GM19023 (cell line): ENCODE data around the gene SPTBN1.
"Not testable (repeated sequence)": the region's sequence is repeated elsewhere in the genome, so short reads cannot be mapped to it uniquely, and the experiment has no call there.

Experiments
- ATAC-seq: cut with Tn5 transposase; IDR thresholded peaks from one replicate; pipeline ENCODE4 v1.9.1; 2021; ENCODE audit warnings: mild to moderate bottlenecking, moderate library complexity; ENCODE audit not compliant: unreplicated experiment

SPTBN1 gene

DNA sequence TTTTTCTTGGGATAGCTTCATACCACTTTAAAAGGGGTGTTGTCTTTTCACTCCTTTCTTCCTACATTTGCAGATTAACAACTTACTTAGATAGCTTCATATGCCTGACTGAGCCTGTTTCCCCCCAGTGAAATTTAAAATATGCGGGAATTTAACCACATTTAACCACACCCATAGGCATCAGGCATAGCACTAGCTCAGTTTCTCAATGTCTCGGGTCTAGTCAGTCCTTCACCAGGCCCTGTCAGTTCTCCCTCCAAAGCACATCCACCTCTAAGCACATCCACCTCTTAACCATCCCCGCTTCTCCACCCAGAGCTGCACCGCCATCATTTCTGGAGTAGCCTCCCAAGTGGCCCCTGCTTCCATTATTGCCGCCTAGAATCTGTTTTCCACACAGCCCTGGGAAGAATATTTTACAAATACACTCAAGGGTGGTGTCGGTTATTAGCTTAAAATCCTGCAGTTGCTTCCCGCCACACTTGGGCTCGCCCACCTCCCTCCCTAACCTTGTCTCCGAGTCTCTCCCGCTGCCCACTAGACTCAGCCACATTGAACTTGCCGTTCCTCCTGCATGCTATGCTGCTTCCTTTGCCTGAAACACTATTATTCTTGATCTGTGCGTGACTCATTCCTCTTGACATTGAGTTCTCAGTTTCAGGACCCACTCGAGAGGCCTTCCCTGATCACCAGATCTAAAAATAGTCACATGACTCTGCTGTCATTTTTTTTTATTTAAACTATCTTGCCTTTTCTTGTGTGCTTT is 68.3 kb downstream of the SPTBN1 start:
- ATAC-seq, result peak; percentile 48

GRCh38 chr2:54525321-54525720 is 69.2 kb downstream of the SPTBN1 start:
- ATAC-seq, result no peak

GRCh38 chr2:54526226-54526879 is 70.2 kb downstream of the SPTBN1 start:
- no peak for ATAC-seq

DNA sequence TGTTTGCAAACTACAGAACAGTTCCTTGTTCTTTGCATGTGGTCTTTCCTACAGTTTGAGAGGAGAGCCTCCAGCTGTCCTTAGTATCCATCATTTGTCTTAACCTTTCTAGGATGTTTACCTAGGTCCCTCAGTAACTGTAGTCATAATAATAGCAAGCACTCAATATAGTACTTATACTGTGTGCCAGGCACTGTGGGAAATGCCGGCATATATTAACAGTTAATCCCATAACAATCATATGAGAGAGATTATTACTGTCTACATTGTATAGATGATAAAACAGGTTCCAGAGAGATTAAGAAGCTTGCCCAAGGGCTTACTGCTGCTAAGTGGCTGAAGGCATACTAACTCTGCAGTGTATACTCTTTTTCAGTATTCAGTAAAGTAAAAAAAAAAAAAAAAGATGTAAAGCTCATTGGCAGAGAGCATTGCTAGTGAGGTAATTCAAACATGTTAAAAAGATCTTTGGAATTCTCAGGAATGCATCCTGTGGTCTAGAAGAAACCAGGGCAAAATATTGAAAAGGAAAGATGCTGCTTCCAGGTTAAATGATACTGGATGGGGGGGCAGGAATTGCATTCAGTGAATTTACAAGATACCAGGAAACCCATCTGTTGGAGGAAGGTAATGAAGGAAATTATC is 72.3 kb downstream of the SPTBN1 start:
- no peak for ATAC-seq

GRCh38 chr2:54529518-54529917 is 73.4 kb downstream of the SPTBN1 start:
- not testable (repeated sequence) for ATAC-seq

- no peak for ATAC-seq
Measured at GRCh38 chr2:54529935-54530334, 73.8 kb downstream of the SPTBN1 start.

GRCh38 chr2:54531558-54531957 is 75.4 kb downstream of the SPTBN1 start:
- ATAC-seq, result no peak

- ATAC-seq, result no peak
Measured at GRCh38 chr2:54534221-54534620, 78.1 kb downstream of the SPTBN1 start.

- no peak for ATAC-seq
Measured at GRCh38 chr2:54534625-54535024, 78.5 kb downstream of the SPTBN1 start.

GRCh38 chr2:54535599-54536195 is 79.6 kb downstream of the SPTBN1 start:
- no peak for ATAC-seq

GRCh38 chr2:54536720-54537119 is 80.6 kb downstream of the SPTBN1 start:
- ATAC-seq, result no peak

- no peak for ATAC-seq
Measured at GRCh38 chr2:54538537-54538936, 82.4 kb downstream of the SPTBN1 start.

DNA sequence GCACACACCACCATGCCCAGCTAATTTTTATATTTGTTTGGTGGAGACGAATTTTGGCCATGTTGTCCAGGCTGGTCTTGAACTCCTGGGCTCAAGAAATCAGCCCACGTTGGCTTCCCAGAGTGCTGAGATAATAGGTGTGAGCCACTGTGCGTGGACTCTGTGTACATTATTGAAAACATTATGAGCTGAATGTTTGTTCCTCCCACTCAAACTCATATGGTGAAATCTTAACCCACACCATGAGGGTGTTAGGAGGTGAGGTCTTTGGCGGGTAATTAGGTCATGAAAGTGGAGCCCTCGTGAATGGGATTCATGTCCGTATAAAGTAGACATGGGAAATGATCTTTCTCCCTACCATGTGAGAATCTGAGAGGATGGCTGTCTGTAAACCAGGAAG is 83.6 kb downstream of the SPTBN1 start:
- no peak for ATAC-seq

DNA sequence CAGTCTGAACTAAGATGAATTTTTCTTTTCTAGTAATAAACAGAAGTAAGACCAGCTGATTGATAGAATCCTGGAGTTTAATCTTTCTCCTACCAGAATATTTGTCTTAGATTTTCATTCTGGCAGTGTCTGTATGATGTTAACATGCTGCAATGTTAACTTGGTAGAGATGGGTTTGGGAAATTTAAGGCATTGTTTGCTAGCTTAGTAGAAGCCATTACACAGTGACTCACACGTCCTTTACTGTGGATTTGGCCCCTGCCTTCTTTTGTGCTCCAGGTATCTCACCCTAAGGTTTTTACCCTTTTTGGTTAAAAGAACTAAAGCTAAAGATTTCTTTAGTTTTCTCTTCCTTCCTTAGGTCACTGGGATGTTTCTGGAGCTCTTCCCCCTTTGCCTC is 84.1 kb downstream of the SPTBN1 start:
- no peak for ATAC-seq

- ATAC-seq, result no peak
Measured at GRCh38 chr2:54541995-54542394, 85.9 kb downstream of the SPTBN1 start.

GRCh38 chr2:54543733-54544396 is 87.7 kb downstream of the SPTBN1 start:
- no peak for ATAC-seq

- peak; percentile 69 for ATAC-seq
Measured at GRCh38 chr2:54545702-54546450, 89.7 kb downstream of the SPTBN1 start.

- no peak for ATAC-seq
Measured at GRCh38 chr2:54546518-54546917, 90.4 kb downstream of the SPTBN1 start.

DNA sequence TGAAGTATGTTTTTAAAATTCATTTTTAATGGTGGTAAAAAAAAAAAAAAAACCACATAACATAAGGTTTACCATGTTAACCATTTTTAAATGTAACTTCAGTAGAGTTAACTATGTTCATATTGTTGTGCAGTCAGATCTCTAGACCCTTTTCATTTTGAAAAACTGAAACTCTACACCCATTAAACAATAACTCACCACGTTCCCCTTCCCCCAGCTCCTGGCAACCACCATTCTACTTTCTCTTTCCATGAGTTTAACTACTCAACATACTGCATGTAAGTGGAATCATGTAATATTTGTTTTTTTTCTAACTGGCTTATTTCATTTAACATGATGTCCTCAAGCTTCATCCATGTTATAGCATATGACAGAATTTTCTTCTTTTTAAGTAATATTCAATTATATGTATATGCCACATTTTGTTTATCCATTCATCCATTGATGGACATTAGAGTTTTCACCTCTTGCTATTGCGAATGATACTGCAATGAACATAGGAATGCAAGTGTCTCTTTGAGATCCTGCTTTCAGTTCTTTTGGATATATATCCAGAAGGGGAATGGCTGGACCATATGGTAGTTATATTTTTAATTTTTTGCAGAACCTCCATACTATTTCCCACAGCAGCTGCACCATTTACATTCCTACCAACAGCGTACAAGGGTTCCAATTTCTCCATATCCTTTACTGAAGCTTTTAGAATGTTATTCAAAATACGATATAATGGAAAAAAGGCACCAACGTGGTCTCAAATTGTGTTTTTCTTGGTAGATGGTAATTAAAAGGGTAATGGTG is 91.0 kb downstream of the SPTBN1 start:
- peak; percentile 44 for ATAC-seq

DNA sequence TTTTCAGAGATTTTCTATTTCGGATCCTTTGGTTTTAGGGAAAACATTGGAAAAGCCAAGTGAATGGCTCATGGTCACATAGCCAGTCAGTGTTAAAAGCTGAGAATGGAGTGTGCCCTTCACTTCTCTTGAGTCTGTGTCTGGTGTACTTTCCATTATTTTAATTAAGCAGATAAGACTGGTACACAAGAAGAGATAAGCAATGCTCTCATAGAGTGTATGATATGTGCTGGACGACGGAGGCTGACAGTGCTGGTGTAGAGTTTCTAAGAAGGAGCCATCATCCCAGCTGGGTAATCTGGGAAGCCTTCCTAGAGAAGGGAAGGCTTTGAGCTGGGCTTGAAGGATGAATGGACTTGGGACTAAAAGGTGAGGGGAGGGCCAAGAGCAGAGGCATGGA is 93.3 kb downstream of the SPTBN1 start:
- no peak for ATAC-seq
